IPS DF 4.7 (cell line): ENCODE measurements around the gene ADSS1.

ENCODE experiments used
- DNase-seq: peaks from one replicate; pipeline ENCODE4 v3.0.0-alpha.2; 2013; ENCODE audit warnings: low spot score; ENCODE audit errors: extremely low read depth

The ADSS1 gene

DNA sequence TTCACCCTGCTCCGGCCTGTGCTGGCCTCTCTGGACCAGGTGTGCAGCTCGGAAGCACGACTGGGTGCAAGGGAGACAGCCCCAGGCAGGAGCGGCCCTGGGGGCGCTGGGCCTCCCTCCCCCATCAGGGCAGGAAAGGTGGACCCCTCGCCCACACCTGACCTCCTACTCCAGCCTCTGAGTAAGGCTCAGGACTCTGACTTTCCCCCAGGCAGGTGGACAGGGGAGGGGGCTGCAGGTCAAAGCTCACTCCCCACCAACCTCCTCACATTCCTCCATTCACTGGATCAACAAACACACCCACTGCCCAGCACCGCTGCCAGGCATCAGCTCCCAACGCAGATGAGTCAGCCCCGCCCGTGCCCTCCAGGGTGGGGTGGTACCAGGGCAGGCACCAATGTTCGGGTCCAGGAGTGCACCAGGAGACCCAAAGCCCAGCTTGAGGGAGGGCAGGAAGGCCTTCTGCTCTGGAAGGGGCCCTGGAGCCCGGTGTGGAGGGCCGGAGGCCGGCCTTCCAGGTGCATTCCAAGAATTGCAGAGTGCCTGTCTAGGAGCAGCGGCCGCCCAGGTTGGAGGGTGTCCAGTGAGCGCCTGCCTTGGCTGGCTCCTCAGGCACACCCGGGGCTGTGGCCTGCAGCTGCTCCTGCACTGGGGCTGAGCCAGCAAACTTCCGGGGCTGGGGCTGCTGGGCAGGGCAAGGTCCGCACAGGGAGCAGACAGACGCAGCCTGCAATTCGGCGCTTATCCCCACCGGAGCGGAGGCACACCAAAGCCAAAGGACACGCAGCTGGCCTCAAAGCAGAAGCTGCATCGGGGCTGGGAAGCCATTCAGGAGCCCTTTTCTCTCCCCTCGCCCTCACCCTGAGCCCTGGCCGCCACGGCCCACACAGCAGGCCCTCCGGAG lies 36.2 kb upstream of the ADSS1 start:
- no peak for DNase-seq

DNA sequence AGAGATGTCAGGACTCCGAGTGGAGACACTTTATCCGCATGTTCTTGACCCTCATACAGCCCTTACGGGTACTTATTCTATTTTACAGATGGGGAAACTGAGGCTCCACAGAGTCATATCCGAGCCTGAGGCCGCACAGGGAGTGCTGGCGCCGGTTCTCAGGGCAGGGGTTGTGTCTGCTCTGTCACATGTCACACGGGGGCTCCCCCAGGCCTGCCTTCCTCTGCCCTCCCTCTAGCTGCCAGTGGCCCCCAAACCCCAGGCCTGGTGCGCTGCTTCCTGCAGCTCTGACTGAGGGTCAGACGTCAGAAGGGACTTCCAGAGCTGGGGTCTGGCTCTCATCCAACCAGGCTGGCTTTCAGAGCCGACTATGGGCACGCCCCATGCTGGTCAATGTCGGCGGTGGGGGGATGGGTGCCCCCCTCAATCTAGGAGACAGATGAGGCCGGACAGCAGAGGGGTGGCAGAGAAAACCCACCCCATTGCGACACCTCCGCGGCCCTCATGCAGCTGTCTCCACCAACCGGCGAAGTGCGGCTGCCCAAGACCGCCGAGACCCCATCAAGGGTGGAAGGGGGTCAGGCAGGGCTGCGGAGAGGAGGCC lies 35.4 kb upstream of the ADSS1 start:
- DNase-seq: no peak

DNA sequence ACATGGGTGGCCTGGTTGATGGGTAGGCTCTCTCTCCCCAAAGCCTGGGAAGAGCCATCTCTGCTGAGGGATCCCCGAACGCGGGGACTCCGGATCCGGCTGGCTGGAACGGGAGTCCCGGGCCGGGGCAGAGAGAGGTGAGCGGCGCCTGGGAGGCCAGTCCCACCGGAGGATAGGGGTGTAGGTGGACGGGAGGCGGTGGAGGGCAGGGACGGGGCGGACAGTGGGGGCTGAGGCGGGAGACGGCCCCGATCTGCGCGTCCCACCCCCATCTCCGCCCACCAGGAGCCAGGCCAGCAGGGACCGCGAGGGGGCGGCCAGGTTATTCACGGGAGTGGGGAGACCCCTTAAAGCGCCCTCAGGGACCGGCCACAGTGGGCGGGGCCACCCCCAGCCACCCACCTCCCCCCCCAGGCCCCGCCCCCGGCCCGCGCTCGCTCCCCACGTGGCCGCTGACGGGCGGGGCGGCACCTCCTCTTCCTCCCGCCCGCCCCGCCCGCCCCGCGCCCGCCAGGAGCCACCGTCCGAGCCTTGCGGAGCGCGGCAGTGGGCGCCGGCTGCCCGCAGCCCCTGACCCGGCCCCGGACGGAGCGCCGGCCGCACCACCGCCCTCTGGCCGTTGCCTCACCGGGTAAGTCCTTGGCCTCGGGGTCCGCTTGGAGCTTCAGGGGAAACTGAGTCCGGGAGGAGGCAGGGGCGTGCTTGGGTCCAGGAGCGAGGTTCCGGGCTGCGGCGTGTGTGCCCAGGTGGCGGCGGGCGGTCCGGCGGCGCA lies 34.7 kb upstream of the ADSS1 start, which contains the start of gene INF2:
TSS of gene INF2 (plus strand) at position 510 of the 772 bp plus-strand sequence. CDS start 11,748 bp downstream, outside the sequence.
- DNase-seq: no peak

DNA sequence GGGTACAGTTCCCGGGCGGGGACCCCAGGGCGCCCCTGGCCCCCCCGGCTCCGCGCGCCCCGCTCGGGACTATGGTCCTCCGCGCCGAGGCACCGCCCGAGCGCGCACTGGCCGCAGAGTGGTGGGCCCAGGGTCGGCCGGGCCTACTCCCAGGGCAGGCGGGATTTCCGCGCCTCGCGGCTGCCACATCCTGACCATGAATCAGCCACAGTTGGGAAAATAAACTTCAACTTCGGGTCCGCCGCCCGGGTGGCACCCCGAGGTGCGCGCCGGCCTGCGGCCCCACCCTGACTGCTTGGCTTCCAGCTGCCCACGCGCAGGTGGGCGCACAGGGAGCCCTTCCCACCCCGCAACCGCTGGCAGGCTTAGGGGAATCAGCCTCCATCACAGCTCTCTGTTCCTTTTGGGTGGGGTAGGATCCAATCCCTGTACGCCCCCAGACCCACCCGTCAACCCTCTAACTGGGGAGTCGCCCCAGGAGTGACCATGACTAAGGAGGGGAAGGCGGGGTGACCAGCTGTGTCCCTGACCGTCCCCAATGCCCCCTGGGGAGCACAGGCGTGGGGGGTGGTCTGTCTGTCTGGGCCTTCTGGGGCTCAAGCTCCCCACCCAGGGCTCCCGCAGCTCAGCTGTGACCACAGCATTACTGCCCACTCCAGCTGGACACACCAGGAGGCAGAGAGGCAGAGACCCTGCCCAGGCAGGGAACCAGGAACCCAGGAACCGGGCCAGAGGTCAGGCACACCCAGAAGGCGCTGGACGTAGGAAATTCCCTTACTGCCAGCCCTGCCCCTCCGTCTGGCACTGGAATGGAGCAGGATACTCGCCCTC lies 33.9 kb upstream of the ADSS1 start:
- DNase-seq: no peak

DNA sequence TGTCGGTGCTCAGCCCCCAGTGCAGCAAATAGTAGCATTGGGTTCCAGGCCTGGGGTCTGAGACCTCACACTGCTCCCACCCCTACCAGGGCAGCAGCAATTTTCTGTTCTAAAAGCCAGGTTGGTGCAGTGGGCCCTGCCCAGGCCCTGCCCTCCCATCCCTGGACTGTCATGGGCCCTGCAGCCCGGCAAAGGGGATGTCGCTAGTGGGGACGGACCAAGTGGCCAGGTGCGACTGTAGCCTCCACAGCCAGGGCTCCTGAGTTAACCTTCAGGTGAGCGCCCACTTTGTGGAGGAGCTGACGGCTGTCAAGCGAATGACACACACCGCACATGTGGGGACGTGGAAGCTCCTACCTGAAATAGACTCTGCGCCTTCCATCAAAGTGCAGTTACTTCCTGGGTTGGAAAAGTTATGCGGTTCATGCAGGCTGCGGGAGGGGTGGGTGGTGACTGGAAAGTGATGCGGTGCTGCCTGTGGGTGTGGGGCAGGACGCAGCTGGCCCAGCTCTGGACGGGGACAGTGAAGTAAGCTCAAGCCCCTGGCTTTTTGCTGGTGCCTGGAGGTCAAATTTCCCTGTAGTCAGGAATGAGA lies 33.1 kb upstream of the ADSS1 start:
- DNase-seq: no peak

DNA sequence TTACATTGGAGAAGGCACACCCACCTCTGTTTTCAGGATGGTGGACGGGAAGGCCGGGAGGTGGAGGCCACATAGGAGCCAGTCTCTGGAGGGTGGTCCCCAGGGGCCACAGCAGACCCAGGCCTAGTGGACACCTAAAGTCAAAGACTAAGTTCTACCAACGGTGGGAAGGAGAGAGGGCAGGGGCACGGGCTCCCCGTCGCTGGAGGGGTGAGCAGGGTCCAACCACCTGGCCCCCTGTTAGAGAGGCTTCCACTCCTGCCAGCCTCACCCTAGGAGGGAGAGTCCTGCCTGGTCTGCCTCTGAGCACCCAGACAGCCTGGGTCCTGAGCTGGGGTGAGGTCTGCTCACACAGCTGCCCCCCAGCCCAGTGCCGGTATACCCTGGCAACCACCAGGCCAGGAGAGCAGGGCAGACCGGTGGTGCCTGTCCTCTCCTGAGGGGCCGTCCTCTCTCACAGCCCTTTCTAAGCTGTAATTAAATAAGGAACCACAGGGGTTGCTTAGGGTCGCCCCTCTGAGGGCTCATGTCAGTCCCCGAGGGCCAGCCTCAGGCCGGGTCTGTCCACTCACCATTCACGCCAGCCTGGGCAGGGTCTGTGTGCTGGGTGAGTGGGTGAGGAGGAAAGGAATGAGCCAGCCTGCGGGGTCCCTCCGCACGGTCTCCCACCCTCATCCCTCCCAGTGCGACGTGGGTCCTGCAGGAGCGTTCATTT lies 32.3 kb upstream of the ADSS1 start:
- no peak for DNase-seq

DNA sequence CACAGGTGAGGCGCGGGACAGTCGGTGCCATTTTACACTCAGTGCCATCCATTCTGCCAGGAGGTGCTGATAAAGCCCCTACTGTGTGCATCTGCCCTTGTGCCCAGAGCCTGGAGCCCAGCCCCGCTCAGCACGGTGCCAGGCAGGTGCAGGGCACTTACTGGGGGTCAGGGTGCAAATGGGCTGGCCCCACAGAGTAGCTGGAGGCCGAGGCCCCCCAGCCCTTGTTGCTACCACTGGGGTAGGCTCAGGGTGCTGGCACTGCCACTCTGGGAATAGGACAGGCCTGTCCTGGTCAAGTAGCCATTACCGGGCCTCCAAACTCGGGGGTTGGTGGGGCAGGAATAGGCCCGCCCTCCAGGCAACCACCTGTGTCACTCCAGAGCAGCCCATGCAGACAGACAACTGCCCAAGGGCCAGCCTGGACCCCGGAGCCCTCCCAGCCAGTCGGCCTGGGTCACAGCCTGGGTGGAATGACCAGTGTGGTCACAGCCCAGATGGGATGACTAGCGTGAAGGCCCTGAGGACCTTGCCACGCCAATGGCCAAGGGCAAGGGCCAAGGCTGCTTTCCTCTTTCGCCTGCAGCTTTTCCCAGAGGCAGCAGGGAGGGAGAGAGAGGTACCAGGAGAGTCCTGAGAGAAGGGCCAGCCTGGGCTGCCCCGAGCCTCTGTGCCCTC lies 31.6 kb upstream of the ADSS1 start:
- DNase-seq: no peak

DNA sequence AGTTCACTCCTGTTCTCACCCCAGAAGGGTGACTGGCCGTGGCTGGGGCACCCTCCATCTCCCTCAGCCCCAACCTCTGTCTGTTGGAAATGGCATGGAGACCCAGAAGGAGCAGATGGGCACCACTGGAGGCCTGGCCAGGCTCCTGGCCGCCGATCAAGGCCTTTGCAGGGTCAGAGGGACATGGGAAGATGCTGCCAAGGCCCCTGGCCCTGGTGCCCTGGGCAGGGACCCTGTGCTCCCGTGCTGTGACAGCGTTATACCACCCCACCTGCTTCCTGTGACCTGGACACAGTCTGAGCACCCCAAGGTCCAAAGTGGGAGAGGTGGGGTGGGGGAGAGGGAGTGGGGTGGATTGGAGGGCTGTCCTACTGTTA lies 31.1 kb upstream of the ADSS1 start:
- no peak for DNase-seq

DNA sequence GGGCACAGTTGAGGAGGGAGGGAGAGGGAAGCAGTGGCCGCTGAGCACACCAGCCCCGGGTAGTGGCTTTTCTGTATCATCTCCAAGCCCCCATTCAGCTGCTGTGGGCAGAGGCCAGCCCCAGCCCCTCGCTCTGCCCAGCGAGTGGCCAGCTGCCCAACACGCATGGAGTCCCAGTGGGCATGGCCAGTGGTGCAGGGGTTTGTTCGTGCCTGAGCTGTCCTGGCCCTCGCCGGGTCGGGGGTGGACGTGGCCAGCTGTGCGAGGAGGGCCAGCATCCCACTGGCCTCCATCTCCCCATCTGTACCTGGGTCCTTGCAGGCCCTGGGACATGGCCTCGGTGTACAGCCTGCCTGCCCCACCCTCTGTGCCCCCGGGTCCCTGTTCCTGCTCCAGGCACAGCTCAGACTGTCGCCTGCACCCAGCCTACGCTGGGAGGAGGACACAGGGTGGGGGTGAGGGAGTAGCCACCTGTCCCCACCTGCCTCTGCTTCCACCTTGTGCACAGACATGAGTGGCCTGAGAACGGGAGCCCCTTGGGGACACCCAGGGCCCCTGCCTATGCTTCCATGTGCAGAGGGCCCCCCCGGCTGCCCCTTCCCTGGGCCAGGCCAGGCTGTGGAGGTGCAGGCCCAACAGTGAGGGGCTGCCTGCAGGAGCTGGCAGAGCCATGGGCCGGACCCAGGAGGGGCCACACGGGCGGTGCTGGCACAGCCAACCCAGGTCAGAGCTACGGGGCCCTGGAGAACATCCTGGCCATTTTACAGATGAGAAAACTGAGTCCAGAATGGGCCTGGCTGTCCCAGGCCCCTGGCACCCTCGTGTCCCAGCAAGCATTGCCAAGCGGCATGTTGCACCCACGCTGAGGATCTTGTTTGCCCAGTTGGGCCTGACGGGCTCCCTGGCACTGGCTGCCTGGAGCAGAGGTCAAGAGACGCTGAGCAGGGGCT lies 30.3 kb upstream of the ADSS1 start:
- no peak for DNase-seq

DNA sequence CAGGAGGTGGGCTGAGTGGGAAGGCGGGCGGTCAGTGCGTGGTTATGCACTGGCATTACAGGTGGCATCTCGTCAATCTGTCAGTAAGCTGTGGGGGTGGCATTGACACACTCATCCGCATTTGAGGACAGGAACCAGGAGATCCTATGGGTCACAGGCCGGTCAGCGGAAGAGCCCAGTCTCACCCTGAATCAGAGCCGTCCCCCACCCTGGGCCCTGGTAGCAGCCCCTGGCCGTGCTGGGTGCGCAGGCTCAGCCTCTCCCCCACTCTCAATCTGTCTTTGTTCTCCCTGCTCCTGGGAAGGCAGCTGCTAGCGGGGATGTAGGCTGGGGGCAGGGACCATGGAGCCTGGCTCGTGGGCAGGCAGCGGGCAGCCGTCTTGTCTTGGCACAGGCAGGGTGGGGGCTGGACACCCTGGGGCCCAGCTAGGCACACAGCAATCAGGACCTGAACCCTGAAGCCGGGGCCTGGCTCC lies 29.5 kb upstream of the ADSS1 start:
- no peak for DNase-seq

DNA sequence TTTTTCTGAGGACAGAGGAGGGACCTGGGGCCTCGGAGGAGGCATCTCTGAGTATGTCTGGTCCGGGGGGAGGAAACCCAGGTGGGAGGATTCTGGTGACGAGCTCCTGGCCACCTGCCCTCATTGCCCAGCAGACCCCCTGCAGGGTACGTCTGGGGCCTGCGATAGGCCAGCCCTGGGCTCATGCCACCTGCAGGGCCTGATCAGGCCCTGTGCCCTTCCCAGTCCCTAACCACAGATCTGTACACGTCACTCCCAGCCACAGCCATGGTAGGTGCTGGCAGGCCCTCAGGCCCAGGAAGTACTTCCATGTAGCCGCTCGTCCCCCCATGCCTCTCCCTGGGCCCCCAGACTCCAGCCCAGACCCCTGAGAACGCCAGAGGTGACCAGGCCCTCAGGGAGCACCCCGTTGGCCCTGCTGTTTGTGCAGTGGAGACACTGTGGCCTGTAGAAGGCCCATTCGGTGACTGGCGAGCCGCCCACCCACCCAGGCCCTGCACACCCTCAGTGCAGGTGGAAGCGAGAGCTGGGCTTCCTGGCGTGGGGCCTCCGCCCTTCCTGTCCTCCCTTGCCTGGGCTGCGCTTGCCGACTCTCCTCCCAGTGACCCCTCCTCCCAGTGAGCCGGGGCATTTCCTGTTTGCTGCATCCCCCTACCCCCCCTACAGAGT lies 28.9 kb upstream of the ADSS1 start:
- no peak for DNase-seq

DNA sequence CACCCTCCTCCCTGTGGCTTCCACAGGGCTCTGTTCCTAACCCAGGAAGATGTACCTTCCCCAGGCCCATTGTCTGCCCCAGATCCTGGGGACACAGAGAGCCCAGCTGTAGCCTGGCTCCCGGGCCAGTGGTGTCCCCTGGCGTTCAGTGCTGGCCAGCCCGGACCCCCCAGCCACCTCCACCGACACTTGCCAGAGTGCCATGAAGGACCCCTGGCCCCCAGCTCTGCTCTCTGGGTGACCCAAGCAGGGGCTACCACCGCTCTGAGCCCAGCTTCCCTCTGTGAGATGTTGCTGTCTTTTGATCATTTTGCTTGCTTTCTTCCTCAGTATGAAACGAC lies 28.4 kb upstream of the ADSS1 start:
- DNase-seq: no peak

DNA sequence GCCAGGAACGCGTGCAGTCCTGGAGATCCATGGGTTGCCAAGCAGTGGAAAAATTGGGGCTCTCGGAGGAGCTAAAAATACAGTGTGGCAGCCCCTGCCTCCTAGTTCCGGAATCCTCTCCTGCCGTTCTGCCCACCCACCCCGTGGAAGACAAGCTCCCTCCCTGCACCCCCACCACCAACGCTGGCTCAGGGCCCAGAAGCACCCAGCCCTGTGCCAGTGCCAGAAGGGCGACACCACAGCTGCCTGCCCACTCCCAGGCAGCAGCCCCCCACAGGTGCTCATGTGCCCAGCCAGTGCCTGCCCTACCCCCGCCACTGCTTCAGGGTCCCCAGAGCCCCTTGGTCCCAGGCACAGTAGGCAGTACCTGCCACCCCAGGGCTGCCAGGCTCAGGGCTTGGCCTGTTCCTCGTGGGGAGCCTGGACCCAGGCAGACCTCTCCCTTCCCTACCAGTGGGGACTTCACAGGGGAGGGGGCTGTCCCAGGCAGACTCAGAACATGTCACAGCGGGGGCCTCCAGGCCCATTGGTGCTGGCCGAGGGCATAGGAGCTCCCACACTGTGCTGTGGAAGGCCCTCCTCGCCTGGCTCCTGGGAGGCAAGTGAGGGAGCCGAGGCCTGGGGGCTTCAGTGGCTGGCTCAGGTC lies 27.2 kb upstream of the ADSS1 start:
- no peak for DNase-seq

DNA sequence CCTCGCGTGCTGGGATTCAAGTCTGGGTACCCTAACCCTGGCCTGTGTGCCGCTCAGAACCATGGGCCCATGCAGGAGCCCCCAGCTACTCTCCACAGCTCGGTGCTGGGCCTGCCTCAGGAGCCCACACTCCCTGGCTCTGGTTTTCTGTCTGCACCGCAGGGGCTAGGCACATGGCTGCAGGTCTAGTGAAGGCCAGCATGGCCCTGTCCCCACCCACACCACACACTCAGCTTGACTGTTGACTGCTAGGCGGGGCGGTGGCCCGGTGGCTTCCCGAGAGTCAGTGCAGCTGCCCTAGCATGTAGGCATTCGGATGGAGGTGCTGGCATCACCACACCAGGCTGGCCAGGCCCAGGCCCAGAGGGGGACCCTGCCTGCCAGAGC lies 26.7 kb upstream of the ADSS1 start:
- no peak for DNase-seq

DNA sequence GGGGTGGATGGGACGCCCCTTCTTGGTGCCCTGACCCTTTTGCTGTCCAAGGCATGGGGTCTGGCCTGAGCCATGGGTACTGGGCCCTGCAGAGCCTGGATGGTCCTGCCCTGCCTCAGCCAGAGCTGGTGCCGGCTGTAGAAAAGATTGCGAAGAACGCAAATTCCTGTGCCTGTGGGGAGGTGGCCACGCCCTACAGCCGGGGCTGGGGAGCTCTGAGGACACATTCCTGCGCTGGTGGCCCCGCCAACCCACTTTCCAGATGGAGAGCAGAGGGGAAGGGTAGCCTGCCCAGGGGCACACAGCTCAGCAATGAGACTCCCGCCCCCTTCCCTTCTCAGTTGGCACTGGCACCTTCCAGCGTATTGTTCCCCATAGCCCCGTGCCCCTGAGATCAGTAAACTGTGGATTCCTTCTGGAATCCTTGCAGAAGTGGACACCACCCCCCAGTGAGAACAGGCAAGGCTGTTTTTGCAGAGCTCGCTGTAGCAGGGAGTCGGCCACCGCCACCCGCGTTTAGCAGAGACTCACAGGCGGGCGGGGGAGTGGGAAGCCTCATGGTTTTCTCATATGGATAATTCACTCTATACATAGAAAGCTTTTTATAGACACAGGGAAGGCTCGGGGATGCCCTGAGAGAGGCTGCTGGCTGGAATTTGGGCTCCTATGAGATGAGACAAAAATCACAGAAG lies 26.0 kb upstream of the ADSS1 start:
- DNase-seq: no peak

DNA sequence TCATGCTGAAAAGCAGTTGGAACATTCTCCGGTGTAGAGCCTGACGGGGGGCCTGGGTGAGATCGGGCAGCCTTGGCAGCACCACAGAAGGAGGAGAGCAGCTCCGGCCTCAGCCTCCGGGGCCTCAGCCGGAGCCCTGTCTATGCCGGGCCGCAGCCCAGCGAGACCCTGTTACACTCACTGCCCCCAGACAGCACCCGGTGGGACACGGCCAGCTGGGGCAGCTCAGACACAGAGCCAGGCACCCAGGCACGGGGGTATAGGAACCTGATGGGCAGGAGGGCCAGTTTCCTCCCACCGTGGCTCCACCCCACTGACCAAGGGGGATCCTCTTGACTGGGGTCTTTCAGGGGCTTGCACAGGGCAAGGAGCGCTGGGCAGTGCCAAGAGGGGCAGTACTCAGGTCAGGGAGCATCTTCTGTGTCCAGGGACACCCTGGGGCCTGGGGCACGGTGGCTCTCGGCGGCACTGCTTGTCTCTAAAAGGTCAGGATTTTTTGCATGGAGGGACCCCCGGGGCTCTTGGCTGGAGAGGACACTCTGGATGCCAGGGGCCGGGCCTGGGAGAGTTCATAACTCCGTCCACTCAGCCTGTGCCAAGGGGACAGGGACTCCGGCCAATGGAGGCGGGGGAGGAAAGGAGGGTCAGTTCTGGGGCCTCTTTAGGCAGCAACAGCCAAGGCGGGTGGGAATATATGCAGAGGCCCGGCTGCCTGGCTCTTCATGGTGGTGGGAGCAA lies 25.2 kb upstream of the ADSS1 start:
- no peak for DNase-seq
